Left lobe of liver (tissue), 2 donors: ENCODE data around the gene ALDH1L1. TPM values are rescaled to one million over a fixed set of nuclear protein-coding genes. Genes with fewer than 3 reads are reported as not detected.

Experiments used
- ATAC-seq: fragments of 200-7000 bp; cut with Tn5 transposase; one replicate; pipeline ENCODE4 v1.9.1; 2020; ENCODE audit warnings: mild to moderate bottlenecking, moderate library complexity
- DNase-seq: peaks from one replicate; pipeline ENCODE4 v3.0.0-alpha.2; 2020; ENCODE audit warnings: low spot score
- total RNA-seq: library from RNA; stranded (reverse); gene quantifications from one replicate; pipeline ENCODE4 v1.2.1, GENCODE V29; 2021
- donor health status: DM: no; HTN: no; CAD: no; lungs with moderate emphysema.
- donor health status: DM: no; HTN: yes; CAD: no.

Gene ALDH1L1
- total RNA-seq, 1 donor from 2014 or later, result 492 TPM

DNA sequence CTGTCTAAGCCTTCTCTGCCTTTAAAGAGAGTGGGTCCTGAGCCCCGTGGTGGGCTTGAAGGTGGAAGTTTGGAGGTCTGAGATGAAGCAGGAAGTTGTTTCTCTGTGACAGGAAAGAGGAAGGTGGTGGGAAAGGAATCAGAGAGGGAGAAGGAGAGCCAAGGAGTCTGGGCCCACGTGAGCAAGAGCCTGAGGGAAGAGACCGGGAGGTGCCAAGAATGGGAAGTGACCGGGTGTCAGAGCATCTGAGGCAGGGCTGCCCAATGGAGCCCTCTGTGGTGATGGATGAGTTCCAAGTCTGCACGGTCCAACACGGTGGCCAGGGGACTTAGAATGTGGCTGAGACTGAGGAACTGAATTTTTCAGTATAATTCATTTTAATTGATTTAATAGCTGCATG, 24.6 kb downstream of the ALDH1L1 start:
- ATAC-seq (no peak), DNase-seq (peak; percentile 33)

DNA sequence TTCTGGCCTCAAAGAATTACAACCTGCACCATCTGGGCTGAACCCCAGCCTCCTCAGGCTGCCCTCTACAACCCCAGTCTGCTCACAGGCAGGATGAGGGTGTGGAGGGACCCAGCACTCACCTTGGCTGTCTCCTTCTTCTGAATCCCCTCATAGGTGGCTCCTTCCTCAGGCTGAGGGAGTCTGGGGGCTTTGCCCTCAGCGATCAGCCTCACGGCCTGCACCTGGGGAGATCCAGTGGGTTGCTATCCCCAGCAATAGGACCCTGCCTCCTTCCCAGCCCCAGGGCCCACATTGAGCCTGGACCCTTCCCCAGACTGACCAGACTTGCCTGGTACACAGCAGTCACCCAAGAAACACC, 25.1 kb downstream of the ALDH1L1 start:
- ATAC-seq (no peak), DNase-seq (peak; percentile 30)

DNA sequence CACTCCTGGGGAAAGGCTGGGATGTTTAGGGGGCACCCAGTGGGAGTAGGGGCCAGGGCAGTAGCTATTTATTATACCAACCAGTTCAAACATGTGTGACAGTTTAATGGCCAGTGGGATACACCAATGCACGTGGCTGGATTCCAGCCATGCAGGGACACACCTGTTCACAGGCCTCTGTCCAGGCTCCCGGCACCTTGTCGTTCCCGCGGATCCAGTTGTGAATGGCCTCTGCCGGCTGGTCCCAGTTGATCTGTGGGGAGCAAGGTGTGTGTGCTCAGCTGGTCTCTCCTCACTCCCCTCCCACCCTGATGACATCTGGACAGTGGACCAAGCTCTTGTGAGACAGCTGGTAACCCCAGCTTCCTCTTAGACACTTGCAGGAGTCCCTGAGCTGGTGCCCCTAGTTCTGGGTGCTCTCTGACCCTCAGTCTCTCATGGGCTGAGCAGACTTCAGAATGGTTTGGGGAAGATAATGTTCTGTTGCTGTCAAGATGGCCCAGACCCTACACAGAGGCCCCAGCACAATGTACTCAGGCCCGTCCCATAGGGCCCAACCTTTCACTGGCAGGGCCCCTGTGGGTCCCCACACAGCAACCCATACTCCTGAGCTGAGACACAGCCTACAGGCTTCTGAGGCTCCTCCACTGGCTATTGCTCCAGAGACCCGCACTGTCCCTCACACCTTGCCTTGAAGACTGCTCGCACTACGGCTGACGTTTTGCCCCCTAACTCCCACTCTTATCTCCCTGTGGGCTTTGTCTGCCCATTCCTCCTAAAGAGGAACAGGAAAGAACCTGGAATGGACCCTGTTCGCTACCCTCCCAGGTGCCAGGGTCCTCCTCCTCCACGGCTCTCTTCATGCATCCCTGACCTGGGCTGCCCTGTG, 25.8 kb downstream of the ALDH1L1 start:
- DNase-seq, result peak; percentile 37
- peak; percentile 5 for ATAC-seq

DNA sequence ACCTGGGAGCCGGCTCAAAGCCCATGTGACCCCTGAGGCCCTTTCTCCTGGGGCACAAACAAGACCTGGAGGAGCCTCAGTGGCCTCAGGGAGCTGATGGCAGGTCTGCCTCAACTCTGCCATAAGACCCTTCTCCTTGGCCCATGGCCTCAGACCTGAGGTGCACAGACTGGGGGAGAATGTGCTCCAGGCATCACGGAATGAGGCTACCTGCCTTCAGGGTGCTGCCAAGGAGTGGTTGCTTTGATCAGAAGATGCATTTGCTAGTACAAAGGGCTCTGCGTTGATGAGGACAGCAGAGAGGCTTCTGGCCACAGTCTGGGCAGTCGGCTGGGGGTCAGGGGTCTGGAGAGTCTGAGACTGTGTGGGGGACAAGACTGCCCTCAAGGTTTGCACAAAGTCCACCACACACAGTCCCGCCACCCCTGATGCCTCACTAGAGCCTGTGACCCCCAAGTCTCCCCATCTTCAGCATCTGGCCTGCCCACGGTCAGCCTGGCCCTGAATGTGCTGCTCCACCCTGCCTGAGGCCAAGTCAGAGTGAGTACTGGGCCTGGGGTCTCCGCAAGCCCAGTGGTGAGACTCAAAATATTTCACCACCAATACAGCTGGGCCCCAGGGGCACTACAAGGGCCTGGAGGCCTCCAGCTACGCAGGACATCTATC, 26.6 kb downstream of the ALDH1L1 start:
- no peak for ATAC-seq
- DNase-seq, result peak; percentile 43

DNA sequence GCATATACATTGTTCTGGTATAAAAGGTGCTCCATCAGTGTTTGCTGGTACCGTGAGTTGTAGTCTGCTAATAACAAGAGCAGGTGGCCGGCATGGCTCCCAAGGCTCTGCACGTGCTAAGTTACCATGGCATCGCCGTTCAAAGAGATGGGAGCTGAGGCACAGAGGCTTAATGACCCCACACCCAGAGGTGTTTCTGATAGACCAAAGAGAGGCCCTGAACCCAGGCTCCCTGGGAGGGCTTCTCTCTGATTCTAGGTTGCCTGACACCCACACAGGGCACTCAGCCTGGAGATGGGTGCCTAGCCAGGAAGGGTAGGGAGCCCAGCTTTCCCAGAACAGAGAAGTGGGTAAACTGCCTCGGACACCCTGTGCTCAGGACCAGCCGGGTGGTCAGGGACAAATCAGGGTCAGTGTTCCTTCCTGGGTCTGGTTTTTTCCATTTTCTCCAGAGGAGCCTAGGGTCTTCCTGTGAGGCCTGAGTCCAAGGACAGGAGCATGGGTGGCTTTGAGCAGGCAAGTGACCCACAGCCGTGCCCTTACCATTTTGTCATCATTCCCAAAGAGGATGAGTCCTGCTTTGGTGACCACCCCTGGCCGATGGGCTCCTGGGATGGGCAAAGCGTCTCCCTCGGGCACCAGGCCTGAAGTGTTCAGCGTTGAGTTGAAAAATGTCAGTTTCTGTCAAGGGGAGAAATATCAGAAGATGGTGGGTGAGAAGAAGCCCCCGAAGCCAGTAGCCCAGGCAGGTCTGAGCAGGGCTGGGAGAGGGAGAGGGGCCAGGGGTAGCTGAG, 27.3 kb downstream of the ALDH1L1 start:
- DNase-seq, result peak; percentile 34
- ATAC-seq, result no peak

DNA sequence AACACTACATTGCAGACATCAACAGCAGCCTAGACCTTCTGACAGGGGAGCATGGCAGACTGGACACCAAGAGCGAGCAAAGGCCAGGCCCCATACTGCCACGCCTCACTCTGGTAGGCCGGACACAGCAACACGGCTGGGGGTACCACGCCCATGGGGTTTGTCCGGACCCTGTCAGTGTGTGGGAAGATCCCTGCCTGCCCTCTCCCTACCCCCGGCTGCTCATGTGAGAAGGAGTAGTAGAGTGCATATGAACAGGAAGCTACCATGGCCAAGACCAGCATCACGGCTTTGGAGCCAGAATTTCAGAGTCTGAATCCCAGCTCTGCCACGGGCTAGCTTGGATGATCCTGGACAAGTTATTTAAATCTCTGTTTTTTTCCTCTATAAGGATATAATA, 27.9 kb downstream of the ALDH1L1 start:
- ATAC-seq (no peak), DNase-seq (peak; percentile 34)

DNA sequence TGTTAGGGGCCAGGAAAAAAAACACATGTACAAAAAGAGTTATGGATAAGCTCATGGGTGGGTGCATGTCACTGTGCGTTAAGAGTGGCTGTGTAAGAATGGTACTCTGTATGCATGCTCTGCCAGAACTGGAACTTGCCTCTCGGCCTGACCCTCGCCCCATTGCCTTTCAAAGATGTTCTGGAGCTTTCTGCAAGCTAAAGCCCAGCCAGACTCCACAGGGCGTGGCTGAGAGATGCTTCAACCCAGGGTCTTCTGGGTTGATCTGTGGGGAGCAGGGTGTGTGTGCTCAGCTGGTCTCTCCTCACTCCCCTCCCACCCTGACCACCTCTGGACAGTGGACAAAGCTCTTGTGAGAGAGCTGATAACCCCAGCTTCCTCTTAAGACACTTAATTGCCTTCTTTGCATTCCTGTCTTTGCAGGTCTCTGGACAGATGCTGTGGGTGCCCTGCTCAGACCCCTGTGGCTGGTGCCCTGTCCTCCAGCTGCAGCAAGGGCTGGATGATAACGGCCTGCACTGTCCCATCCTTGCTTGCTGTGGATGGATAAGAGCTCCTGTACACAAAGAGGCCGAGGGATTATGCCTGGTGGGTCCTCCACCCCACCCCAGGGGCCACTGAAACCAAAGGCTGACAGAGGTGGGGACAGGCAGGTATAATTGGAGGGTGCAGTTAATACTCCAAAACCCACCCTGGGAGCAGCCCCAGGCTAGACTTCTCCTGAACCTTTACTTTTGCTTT, 28.7 kb downstream of the ALDH1L1 start:
- peak; percentile 37 for DNase-seq
- no peak for ATAC-seq

DNA sequence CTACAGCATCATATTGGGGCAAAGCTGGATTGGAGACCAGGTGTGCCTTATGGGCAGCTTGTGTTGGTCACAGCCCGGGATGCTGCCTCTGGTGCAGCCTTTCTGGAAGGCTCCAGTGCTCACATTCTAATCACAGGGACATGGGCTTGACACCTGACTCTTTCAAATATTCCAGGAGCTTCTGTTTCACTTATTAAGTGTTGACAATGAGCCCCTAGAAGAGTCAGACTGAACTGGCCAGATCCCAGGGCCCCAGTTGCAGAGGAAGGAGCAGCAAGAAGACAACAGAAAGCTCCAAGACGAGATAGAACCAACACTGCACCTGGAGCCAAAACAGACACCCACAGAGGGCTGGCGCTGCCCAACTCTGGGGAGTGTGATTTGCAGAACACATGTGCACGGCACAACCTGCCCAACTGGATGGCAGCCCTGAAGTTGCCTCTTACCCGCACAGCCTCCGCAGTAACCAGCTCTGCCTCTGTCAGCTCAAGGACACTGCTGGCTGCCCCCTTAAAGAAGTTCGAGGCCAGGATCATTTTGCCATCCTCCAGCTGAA, 30.3 kb downstream of the ALDH1L1 start:
- ATAC-seq, result no peak
- peak; percentile 33 for DNase-seq

DNA sequence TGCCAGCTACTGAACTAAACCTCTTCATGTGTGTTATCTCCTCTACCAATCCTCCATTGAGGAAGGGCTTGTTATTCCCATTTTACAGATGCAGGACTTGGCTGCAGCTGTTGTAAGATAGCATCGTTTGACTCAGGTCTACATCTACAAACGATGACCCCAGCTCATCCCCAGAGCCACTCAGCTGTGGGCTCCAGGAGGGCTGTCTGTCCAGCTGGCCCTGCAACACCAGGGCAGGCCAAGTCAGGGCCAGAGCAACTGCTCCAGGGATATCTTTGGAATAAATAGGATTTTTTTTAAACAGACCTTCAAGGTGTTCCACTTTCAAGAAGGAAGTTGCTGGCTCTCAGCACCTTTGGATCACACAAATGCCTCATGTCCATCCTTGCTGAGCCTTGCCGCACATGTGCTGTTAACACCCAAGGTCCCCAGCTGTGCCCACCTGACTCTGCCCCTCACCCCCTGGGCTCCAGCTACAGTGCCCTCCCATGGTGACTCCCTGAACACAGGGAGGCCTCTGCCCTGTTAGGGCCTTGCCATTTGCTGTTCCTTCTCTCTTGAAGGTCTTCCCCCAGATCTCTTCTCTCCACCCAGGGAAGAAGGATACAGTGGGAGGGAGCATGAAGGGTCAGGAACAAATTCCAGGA, 31.0 kb downstream of the ALDH1L1 start:
- DNase-seq (no peak), ATAC-seq (no peak)

DNA sequence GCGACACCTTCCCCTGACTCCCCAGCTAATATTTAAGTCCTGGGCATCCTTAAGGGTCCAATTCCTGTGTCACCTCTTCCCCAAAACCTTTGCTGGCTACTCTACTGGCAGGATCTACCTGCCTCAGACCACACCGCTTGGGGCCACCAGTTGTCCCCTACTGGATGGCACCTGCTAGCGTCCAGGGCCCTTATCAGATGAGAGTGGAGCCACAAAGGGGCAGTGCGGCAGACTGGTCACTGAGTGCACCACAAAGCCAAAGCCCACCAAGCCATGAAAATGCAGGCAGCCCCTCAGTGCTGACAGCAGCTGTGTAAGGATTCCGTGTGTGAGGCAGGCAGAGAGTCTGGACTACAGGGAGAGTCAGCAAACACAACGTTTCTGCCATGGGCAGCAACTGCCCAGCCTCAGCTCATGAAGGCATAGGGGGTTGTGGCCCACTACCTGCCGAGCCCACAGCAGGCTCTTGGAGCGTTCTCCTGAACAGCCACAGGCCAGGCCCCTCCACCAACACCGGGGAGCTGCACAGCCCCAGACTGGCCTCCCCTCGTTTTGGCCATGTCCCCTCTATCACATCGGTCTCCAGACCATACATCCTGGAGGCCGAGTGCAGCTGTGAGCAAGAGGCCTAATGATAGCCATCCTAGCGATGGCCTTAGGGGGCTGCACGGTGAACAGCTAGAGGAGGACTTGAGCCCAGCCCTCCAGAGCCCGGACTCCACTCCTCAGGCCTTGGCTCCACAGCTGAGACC, 32.3 kb downstream of the ALDH1L1 start:
- DNase-seq, result peak; percentile 41
- ATAC-seq, result peak; percentile 3

DNA sequence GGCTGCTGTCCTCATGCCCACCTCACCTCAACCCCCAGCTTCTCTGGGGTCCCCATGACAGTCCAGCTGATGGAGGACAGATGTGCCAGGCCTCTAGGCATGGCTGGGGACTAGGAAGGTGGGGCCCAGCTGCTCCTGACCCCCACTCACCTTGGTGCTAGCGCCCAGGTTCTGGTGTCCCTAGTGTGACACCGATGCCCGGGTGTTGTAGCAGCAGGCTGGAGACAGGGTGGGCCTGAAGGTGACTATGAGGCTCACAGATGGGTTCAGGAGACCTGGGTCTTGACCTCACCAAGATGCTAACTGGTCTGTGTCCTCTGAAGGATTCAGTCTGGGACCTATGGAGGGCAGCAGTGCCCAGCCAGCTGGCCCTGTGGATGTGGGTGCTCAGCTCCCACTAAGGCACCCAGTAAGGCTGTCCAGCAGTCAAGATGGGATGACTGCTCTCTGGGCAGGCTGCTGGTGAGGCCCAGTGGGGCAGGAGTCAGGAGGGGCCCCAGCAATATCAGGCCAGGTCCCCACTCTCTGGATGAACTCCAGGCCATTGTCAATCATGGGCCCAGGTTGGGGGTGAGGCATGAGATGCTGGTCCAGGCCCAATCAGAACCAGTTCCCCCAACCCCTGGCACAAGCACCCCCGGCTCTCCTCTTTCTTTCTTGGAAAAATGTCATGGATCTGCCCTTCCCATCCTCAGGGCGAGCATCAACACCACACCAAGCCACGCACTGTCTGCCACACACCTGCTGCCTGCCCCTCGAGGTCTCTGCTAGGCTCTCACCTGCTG, 33.0 kb downstream of the ALDH1L1 start:
- peak; percentile 12 for ATAC-seq
- DNase-seq, result peak; percentile 43

DNA sequence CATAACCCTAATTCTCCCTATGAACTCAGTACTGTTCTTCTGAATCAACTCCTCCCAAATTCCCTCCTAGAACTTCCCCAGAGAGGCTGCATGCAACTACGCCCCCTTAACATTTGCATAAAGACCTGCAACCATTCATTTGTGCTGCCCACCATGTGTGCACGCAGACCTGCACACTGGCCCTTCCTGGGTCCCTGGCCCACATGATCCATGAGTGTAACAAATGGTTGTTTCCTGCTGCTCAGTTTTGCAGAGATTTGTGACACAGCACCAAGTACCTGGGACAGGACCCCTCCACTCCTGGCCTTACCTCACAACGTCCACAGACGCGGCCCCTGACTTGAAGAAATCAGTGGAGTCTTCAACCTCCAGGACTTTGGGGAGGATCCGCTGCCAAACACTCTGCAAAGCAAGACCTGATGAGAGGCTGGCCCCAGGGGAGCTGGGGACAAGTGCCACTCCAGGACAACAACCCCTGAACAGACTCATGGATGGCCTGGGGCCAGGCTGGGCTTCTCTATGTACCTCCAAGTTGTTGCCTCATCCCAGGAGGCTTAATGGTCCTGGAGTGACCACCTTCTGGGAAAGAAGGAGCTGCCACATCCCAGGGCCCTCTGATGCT, 33.8 kb downstream of the ALDH1L1 start:
- ATAC-seq (peak; percentile 28), DNase-seq (peak; percentile 44)

DNA sequence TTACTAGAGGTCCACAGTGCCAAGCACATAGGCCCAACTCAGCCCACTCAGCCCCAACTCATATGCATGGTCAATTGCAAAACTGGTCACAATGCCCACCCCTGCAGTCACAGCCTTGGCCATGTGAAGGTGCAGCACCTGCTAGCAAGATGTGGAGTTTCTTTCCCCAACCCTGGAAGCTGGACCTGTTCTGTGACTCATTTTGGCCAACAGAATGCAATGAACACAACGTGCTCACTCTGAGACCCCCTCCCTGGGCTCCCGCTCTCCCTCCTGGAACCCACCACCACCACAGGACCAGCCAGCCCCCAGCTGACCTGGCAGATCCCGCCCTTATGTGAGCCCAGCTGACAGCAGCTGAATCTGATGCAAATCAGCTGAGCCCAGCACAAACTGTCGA, 34.4 kb downstream of the ALDH1L1 start:
- ATAC-seq (peak; percentile 5), DNase-seq (peak; percentile 29)

DNA sequence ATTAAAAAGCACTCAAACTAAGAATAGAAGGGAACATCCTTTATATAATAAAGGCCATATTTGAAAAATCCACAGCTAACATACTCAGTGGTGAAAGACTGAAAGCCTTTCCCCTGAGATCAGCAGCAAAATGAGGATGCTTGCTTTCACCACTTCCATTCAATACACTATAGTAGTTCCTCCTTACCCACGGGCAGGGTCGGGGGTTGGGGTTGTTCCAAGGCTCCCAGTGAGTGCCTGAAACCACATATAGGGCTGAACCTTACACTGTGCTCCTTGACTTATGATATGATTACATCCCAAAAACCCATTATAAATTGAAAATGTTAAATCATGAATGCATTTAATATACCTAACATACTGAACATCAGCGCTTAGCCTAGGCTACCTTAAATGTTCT, 37.7 kb downstream of the ALDH1L1 start:
- peak; percentile 26 for DNase-seq
- ATAC-seq, result no peak

DNA sequence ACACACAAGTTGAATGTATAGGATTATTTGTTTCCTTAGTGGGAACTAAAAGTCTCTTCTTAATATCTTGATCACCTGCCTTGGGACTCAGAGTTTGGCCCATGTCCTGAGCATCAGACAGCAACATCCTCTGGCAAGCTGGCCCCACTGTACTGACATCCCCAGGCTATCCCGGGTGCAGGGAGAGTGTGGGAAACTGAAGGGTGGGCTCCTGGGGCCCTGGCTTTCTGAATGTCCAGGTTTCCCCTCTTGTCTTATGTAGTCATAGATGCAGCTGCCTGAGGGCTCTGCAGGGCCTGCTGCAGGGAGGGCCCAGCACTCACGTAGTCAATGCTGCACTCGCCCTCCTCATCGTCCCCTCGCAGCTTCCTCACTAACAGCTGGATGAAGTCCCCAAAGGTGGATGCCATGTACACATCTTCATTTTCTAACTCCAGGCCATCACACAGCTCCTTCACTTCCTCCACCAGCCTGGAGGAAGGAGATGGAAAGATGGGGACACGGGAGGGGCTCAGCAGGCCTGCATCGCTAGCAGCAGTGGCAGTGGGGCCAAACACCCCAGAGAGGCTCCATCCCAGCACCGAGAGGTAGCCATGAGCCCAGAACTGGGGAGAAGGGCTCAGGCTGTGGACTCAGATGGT, 42.8 kb downstream of the ALDH1L1 start:
- DNase-seq, result peak; percentile 36
- ATAC-seq, result no peak

DNA sequence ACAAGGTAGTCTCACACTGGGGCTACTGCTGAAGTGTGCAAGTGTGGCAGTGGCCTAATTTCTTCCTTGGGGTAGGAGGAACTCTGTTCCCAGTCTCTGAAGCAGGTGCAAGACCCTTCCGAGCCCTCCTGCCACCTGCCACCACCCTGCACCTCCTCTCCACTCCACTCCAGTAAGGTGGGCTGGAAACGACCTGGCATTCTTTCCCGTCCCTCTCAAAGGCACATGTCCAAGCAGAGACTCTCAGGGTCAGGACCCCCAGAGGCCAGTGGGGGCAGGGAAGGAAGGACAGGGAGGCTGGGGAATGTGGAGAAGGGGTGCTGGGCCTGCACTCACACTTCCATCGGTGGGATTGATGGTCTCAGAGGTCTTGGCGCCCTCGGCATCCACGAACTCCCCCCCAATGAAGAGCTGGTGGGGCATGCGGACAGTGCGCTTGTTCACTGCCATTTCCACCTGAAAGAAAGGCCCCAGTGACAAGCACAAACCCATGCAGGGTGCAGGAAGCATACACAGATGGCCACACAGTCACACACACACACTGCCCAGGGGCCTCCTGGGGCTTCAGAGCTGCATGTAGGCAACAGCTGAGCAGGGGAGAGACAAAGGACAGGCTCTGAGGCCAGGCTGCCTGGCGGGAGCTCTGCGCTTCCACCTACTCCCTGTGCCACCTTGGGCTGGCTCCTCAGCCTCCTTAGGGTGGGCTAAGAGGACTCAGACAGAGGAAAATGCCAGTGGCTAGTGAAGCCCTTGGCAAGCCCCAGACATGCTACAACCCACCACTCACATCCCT, 43.8 kb downstream of the ALDH1L1 start:
- no peak for ATAC-seq
- peak; percentile 42 for DNase-seq
